Measurements from ENCODE around the gene TRIM65.

DNA sequence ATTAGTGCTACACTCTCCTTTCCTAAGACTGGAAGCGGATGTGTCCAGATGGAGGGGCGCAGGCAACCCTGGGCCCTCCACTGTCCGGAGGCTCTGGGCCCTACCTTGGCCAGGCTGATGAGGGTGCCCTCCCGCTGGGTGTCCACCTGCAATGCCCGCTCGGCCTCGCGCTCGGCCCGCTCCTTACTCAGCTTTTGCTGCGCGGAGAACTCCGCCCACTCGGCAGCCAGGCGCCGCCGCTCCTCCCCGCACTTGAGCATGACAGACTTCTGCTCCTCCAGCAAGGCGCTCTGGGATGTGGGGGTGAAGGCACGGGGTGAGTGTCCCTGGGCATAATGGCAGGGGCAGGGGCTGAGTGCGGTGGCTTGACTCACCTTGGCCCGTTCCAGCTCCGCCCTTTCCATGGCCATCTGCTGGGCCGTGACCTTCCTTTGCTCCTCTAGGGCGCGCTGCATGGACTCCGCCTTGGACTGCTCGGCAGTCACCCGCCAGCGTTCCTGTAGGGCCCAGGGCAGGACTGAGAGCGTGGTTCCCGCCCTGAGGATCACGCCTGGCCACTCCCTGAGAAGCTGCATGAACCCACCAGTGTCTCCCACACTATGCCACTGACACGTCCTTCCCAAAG, 18.0 kb upstream of the TRIM65 start:
- TF ChIP-seq EP300 (IDR thresholded peaks at IDR 0.05): no peak
- no peak for TF ChIP-seq POLR2A (IDR thresholded peaks at IDR 0.05)
